ENCODE results near the gene OSBPL7. TPM values are rescaled to one million over a fixed set of nuclear protein-coding genes. Genes with fewer than 3 reads are reported as not detected.

The OSBPL7 gene
- total RNA-seq, 1 donor from 2014 or later, result 5.6 TPM

- Histone ChIP-seq H3K27ac (no peak overlapping the region), H3K9me3 (no peaks in the 10 kb centered on the region), H3K27me3 (no peaks in the 10 kb centered on the region), H3K4me1 (peaks cover 30% of the 10 kb centered on the region), H3K36me3 (no peaks in the 10 kb centered on the region), H3K4me3 (no peak overlapping the region)
- intact Hi-C loops (cut with DNase I), result no loop called here
- no peak for TF ChIP-seq CTCF (IDR thresholded peaks at IDR 0.05)
- DNase-seq (ENCODE audit: extremely low spot score in 2 of 2), result no peak
Measured at GRCh38 chr17:47848198-47848513, 26.6 kb upstream of the OSBPL7 start.

GRCh38 chr17:47847341-47848197 is 26.0 kb upstream of the OSBPL7 start:
- H3K27me3 ChIP-seq, result no peaks in the 10 kb centered on the region
- H3K4me1 ChIP-seq, result peaks cover 32% of the 10 kb centered on the region
- no peak overlapping the region for H3K27ac ChIP-seq
- intact Hi-C loops (cut with DNase I), result no loop called here
- no peak for DNase-seq (ENCODE audit: extremely low spot score in 2 of 2)
- H3K9me3 ChIP-seq, result no peaks in the 10 kb centered on the region
- no peaks in the 10 kb centered on the region for H3K36me3 ChIP-seq
- TF ChIP-seq CTCF (IDR thresholded peaks at IDR 0.05) (no peak), POLR2A (IDR thresholded peaks at IDR 0.05) (no peak), POLR2AphosphoS5 (IDR thresholded peaks at IDR 0.05; ENCODE audit: insufficient read depth in 1 of 2, low read depth in 1 of 2) (no peak)
- H3K4me3 ChIP-seq, result no peak overlapping the region

- Histone ChIP-seq H3K9me3 (no peaks in the 10 kb centered on the region), H3K27ac (no peak overlapping the region), H3K4me1 (peaks cover 30% of the 10 kb centered on the region), H3K4me3 (no peak overlapping the region), H3K36me3 (no peaks in the 10 kb centered on the region), H3K27me3 (no peaks in the 10 kb centered on the region)
- intact Hi-C loops (cut with DNase I), result no loop called here
- TF ChIP-seq POLR2AphosphoS5 (IDR thresholded peaks at IDR 0.05; ENCODE audit: insufficient read depth in 1 of 2, low read depth in 1 of 2) (no peak), POLR2A (IDR thresholded peaks at IDR 0.05) (no peak), CTCF (IDR thresholded peaks at IDR 0.05) (no peak)
- no peak for DNase-seq (ENCODE audit: extremely low spot score in 2 of 2)
Measured at GRCh38 chr17:47846716-47847340, 25.2 kb upstream of the OSBPL7 start.

GRCh38 chr17:47845716-47846075 is 24.1 kb upstream of the OSBPL7 start:
- TF ChIP-seq POLR2A (IDR thresholded peaks at IDR 0.05) (no peak), POLR2AphosphoS5 (IDR thresholded peaks at IDR 0.05; ENCODE audit: insufficient read depth in 1 of 2, low read depth in 1 of 2) (no peak)
- no peak overlapping the region for H3K27ac ChIP-seq
- H3K4me3 ChIP-seq, result no peak overlapping the region
- intact Hi-C loops (cut with DNase I), result no loop called here
- peaks cover 27% of the 10 kb centered on the region for H3K4me1 ChIP-seq
- no peaks in the 10 kb centered on the region for H3K27me3 ChIP-seq
- DNase-seq (ENCODE audit: extremely low spot score in 2 of 2), result no peak
- no peaks in the 10 kb centered on the region for H3K36me3 ChIP-seq
- H3K9me3 ChIP-seq, result no peaks in the 10 kb centered on the region

GRCh38 chr17:47844814-47845715 is 23.5 kb upstream of the OSBPL7 start:
- Histone ChIP-seq H3K27me3 (no peaks in the 10 kb centered on the region), H3K9me3 (no peaks in the 10 kb centered on the region), H3K27ac (no peak overlapping the region), H3K4me1 (peaks cover 33% of the 10 kb centered on the region), H3K36me3 (no peaks in the 10 kb centered on the region), H3K4me3 (no peak overlapping the region)
- intact Hi-C loops (cut with DNase I), result no loop called here
- DNase-seq (ENCODE audit: extremely low spot score in 2 of 2), result no peak
- TF ChIP-seq POLR2A (IDR thresholded peaks at IDR 0.05), result no peak
- TF ChIP-seq CTCF (IDR thresholded peaks at IDR 0.05), result no peak
- TF ChIP-seq POLR2AphosphoS5 (IDR thresholded peaks at IDR 0.05; ENCODE audit: insufficient read depth in 1 of 2, low read depth in 1 of 2), result no peak
